ENCODE results near the gene PCGF3. TPM values are rescaled to one million over a fixed set of nuclear protein-coding genes. Genes with fewer than 3 reads are reported as not detected.
"Not testable (repeated sequence)": the region's sequence is repeated elsewhere in the genome, so short reads cannot be mapped to it uniquely, and the experiment has no call there.

The PCGF3 gene
- total RNA-seq, 1 experiment from 2014 or later, result 66.3 TPM

GRCh38 chr4:730511-730910 lies 24.9 kb downstream of the PCGF3 start:
- Histone ChIP-seq H2AFZ (ENCODE audit: low read depth, low read length, poor library complexity, severe bottlenecking) (no peak overlapping the region), H3K4me2 (ENCODE audit: low read length) (no peak overlapping the region), H3K36me3 (ENCODE audit: control insufficient read depth in 1 of 2, insufficient read depth in 2 of 2, low read length in 2 of 2) (peaks cover 16 to 21% of the 10 kb centered on the region in 2 experiments), H3K9me2 (ENCODE audit: insufficient read depth) (no peaks in the 10 kb centered on the region), H3K4me3 (replicated peaks in 1 of 2; ENCODE audit: low read depth in 1 of 2, low read length in 2 of 2) (no peak overlapping the region), H4K20me1 (ENCODE audit: insufficient read depth) (no peaks in the 10 kb centered on the region), H3K9ac (ENCODE audit: low read length) (no peak overlapping the region), H3K27ac (ENCODE audit: low read depth, low read length) (no peak overlapping the region), H3K79me2 (ENCODE audit: insufficient read depth, low read length) (peaks cover 28% of the 10 kb centered on the region), H3K9me3 (ENCODE audit: control insufficient read depth in 1 of 2, insufficient read depth in 1 of 2, low read depth in 1 of 2, low read length in 2 of 2) (no peaks in the 10 kb centered on the region), H3K27me3 (ENCODE audit: insufficient read depth, low read length) (no peaks in the 10 kb centered on the region), H3K4me1 (ENCODE audit: control insufficient read depth in 1 of 2, insufficient read depth in 2 of 2, low read length in 2 of 2) (no peaks in the 10 kb centered on the region)
- CTCF ChIA-PET, result no interaction called here
- RAD21 ChIA-PET (ENCODE audit: low non-redundant PET in 1 of 2, low total read pairs in 2 of 2, uncharacterized antibody in 2 of 2, unreplicated experiment in 2 of 2), result no interaction called here
- intact Hi-C loops (cut with micrococcal nuclease), result no loop called here
- POLR2A ChIA-PET, result no interaction called here
- BruUV-seq (replicated peaks), result no TSS peak
- no peak for DNase-seq (ENCODE audit: low read depth, low spot score)
- TF ChIP-seq REST (IDR thresholded peaks at IDR 0.05; ENCODE audit: low read depth), result no peak
- no peak for TF ChIP-seq ZBTB33 (IDR thresholded peaks at IDR 0.05; ENCODE audit: extremely low read depth, insufficient replicate concordance, low read length)
- no peak for TF ChIP-seq SP1 (IDR thresholded peaks at IDR 0.05; ENCODE audit: low read depth)
- TF ChIP-seq ZNF274 (IDR thresholded peaks at IDR 0.05; ENCODE audit: low read depth, low read length), result no peak
- no peak for TF ChIP-seq FOSL1 (IDR thresholded peaks at IDR 0.05; ENCODE audit: low read depth)
- TF ChIP-seq POLR2A (IDR thresholded peaks at IDR 0.05; ENCODE audit: borderline replicate concordance, extremely low read depth, insufficient read depth, insufficient read length), result no peak
- TF ChIP-seq CTCF (IDR thresholded peaks at IDR 0.05 in 2 of 3, conservative IDR thresholded peaks at IDR 0.05 in 1 of 3; ENCODE audit: borderline replicate concordance in 1 of 3, insufficient read depth in 1 of 3, low read depth in 2 of 3, low read length in 2 of 3), result no peak
- no peak for ATAC-seq

GRCh38 chr4:730946-731904 lies 25.6 kb downstream of the PCGF3 start:
- H3K27me3 ChIP-seq (ENCODE audit: insufficient read depth, low read length); H3K9ac ChIP-seq (ENCODE audit: low read length); H3K4me1 ChIP-seq (ENCODE audit: control insufficient read depth in 1 of 2, insufficient read depth in 2 of 2, low read length in 2 of 2); H3K9me2 ChIP-seq (ENCODE audit: insufficient read depth); ATAC-seq; POLR2A ChIA-PET; H3K4me2 ChIP-seq (ENCODE audit: low read length); DNase-seq (ENCODE audit: low read depth, low spot score); intact Hi-C loops (cut with micrococcal nuclease); H3K4me3 ChIP-seq (replicated peaks in 1 of 2; ENCODE audit: low read depth in 1 of 2, low read length in 2 of 2); RAD21 ChIA-PET (ENCODE audit: low non-redundant PET in 1 of 2, low total read pairs in 2 of 2, uncharacterized antibody in 2 of 2, unreplicated experiment in 2 of 2); BruUV-seq (replicated peaks); CTCF ChIA-PET; H2AFZ ChIP-seq (ENCODE audit: low read depth, low read length, poor library complexity, severe bottlenecking); H3K27ac ChIP-seq (ENCODE audit: low read depth, low read length); H3K9me3 ChIP-seq (ENCODE audit: control insufficient read depth in 1 of 2, insufficient read depth in 1 of 2, low read depth in 1 of 2, low read length in 2 of 2); H4K20me1 ChIP-seq (ENCODE audit: insufficient read depth): not testable (repeated sequence)
- Histone ChIP-seq H3K79me2 (ENCODE audit: insufficient read depth, low read length) (peaks cover 24% of the 10 kb centered on the region), H3K36me3 (ENCODE audit: control insufficient read depth in 1 of 2, insufficient read depth in 2 of 2, low read length in 2 of 2) (peaks cover 16 to 25% of the 10 kb centered on the region in 2 experiments)
